GM19395 (cell line): ENCODE measurements around the gene GPR149.
"Not testable (repeated sequence)": the region's sequence is repeated elsewhere in the genome, so short reads cannot be mapped to it uniquely, and the experiment has no call there.

Experiments
- ATAC-seq: cut with Tn5 transposase; IDR thresholded peaks from one replicate; pipeline ENCODE4 v1.9.1; 2021; ENCODE audit warnings: mild to moderate bottlenecking, moderate library complexity; ENCODE audit not compliant: unreplicated experiment

Gene GPR149, protein sequence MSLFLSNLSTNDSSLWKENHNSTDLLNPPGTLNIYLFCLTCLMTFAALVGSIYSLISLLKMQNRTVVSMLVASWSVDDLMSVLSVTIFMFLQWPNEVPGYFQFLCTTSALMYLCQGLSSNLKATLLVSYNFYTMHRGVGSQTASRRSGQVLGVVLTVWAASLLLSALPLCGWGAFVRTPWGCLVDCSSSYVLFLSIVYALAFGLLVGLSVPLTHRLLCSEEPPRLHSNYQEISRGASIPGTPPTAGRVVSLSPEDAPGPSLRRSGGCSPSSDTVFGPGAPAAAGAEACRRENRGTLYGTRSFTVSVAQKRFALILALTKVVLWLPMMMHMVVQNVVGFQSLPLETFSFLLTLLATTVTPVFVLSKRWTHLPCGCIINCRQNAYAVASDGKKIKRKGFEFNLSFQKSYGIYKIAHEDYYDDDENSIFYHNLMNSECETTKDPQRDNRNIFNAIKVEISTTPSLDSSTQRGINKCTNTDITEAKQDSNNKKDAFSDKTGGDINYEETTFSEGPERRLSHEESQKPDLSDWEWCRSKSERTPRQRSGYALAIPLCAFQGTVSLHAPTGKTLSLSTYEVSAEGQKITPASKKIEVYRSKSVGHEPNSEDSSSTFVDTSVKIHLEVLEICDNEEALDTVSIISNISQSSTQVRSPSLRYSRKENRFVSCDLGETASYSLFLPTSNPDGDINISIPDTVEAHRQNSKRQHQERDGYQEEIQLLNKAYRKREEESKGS

DNA sequence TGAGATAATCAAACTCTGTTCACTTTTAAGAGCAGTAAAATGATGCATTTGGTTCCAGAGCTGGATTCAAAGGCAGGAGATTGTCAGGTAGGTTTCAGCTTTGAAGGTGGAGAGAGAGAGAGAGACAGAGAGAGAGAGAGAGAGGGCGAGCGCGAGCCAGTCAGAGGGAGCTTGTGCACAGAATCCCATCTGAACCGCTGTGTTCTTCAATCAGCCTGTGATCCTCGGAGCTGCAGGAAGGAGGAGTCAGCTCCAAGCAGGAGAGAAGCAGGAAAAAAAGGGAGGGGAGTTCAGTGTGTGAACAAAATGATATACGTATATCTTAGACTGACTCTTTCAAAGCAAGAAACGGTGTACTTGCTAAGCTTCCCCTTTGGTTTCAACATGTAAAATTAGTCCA, at the start of gene GPR149:
Gene GPR149, minus strand, starts transcription at position 177 of the 400 bp plus-strand sequence. CDS start 575 bp downstream, outside the sequence.
- no peak for ATAC-seq

DNA sequence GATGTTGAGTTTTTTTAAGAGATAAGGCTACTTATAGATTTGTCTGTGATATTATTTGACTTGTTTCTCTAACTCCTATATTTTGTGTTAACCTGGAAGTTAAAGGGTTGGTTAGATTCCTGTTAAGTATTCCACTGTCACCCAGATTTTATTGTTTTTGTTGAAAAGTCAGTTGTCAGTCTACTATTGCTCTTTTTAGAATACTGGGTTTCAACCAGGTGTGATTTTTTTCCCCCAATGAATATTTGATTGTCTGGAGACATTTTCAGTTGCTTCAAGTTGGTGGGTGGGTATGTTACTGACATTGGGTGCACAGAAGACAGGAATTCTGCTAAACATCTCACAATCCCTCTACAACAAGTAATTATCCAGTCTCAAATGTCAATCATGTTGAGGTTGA, 43.8 kb upstream of the GPR149 start:
- ATAC-seq = no peak

DNA sequence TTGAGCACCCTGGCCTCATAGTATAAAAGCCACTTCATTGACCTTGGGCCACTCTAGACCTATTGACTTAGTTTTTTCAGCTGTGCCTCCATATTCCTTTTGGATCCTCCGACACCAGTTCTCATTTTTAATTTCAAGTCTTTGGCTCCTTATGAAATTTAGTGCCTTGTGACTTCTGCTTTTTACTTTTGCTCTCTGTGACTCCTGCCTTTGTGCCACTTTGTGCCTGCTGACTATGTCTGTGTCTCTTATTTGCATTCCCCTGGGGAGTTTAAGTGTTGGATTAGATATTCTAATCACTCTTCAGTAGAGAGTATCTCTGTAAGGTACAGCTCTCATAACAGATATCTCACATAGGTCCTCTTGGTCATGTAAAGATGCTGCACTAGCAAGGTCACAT, 39.6 kb upstream of the GPR149 start:
- no peak for ATAC-seq

DNA sequence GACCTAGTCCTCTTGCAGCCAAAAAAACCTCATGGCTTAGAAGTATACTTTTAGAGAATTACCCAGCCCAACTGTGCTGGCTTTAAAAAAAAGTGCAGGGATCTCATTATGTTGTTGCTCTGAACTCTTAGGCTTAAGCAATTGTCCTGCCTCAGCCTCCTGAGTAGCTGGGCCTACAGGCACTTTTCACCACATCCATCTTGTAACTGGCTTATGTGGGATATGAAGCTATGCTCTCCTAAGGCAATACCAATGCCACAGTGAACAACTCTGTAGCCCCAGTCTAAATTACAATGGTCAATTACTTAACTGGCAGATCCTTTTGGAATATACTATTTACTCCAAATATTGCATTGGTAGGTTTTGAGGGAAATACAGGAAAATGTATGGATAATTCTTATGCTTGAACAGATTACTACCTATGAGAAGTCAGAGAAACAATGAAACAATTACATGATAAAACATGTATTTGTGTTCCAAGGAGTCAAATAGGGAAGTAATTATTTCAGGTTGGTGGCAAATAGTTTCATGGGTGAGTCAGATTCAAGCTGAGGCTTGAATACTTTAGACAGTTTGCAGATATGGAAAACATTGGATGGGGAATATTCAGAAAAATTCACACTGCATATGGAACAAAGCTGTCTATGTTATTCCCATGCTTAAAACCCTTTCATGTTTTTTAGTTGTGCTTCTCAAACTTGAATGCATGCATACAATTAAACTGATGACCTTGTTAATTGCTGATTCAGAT, 34.6 kb upstream of the GPR149 start:
- ATAC-seq = no peak

DNA sequence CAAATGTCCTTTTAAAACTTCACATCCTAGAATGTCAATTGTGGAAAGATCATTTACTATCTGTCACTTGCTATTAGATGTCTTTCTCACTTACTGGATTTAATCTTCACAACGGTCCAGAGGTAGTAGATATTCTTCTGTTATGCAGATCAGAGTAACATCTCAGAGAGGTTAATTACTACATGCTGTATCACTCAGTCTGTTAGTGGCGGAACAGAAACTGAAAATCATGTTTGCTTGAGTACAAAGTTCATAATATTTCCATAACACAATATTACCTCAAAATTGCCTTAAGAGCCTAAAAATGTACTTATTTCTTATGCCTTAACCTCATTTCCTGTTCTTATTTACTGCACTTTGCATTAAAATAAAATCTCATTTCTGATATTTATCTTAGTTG, 28.6 kb upstream of the GPR149 start:
- no peak for ATAC-seq

DNA sequence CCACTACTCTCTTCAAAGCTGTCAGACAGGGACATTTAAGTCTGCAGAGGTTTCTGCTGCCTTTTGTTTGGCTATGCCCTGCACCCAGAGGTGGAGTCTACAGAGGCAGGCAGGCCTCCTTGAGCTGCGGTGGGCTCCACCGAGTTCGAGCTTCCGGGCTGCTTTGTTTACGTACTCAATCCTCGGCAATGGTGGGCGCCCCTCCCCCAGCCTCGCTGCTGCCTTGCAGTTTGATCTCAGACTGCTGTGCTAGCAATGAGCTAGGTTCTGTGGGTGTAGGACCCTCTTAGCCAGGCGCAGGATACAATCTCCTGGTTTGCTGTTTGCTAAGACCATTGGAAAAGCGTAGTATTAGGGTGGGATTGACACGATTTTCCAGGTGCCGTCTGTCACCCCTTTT, 9.1 kb upstream of the GPR149 start:
- ATAC-seq = not testable (repeated sequence)

DNA sequence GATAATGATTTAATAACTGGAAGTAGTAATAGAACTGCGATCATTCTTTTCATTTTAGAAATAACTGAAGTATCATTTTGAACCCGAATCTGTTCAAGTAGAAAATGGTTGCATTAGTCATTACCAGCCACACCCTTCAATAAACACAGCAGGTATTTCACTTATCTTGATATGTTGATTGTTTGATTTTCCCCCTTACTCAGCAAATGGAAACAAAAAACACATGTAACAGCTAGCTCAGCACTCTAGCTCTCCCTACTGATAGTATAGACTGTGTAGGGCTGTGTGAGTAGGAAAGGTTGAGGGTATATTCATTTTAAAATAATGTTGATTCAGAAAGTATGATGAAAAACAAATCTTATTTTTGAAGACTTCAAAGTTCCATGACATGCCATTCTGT, 1.1 kb upstream of the GPR149 start:
- no peak for ATAC-seq

DNA sequence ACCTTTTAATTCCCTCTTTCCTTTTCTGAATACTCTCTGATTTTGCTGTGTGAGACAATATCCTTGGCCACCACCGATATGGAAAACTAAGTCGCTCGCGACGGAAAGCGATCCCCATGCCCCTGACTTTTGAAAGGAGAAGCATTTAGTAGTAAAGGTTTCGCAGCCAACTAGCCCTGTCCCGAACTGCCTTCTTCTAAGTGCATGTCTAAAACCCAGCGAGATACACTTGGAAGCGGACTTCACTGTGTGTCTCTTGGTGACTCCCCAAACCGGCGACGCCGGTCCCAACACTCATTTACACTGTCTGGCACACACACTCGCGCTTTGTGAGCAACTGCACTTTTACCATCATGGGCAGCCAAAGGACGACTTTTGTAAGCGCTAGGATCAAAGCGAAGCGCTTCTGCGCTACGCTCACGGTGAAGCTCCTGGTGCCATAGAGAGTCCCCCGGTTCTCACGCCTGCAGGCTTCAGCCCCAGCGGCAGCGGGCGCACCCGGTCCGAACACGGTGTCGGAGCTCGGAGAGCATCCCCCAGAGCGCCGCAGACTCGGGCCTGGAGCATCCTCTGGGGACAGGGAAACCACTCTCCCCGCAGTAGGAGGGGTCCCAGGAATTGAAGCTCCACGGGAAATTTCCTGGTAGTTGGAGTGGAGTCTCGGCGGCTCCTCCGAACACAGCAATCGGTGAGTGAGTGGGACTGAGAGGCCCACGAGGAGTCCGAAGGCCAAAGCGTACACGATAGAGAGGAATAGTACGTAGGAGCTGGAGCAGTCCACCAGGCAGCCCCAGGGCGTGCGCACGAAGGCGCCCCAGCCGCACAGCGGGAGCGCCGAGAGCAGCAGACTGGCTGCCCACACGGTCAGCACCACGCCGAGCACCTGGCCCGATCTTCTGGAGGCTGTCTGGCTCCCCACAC, 1.4 kb downstream of the GPR149 start:
- ATAC-seq = no peak

DNA sequence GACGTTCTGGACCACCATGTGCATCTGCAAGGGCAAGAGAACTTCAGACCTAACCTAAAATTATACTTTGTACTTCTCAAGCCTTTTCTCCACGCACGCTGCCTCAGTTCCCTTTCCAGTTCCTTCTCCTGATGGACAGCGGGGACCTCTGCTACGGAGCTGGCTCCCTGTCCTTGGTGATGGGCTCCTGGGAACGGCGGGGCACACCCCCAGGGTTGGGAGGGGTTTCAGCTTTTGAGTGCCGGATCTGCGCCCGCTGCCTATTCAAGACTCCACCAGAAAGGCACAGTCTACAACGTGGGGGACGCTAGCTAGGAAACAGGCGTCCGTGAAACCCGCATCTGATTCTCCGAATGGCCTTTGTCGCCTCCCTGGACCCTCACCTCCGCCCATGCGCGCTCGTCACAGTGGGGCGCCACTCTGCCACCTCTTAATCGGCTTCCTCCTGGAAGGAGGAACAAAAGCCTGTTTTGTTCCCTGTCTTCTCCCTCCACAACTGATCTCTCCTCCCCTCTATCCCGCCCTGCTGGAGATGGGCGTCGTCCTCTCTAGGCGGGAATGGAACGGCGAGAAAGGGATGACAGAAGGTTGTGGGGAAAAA, 2.2 kb downstream of the GPR149 start:
- no peak for ATAC-seq

DNA sequence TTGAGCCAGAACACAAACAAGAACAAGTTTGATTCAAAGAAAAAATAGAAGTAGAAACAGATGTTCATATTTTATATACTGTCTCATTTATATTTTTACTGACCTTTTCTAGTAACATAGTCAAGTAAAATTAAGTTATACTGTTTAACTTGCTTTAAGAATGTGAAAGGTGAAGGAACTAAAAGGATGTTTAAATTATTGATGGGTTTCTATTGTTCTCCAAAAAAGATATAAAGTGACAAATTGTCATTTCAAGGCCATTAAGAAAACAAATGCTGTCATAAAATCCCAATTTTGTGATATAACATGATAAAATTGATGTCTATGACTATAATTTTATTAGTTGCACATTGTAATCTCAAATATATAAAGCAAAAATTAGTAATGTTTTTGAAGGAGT, 7.3 kb downstream of the GPR149 start:
- ATAC-seq = no peak

DNA sequence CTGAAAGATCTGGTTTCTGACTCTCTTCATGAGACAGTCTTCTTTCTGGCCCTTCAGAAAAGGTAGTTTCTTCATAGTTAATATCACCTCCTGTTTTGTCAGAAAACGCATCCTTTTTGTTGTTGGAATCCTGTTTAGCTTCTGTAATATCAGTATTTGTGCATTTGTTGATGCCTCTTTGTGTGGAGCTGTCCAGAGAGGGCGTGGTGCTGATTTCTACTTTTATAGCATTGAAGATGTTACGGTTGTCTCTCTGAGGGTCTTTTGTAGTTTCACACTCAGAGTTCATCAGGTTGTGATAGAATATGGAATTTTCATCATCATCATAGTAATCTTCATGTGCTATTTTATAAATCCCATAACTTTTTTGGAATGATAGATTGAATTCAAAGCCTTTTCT, 8.9 kb downstream of the GPR149 start:
- no peak for ATAC-seq

DNA sequence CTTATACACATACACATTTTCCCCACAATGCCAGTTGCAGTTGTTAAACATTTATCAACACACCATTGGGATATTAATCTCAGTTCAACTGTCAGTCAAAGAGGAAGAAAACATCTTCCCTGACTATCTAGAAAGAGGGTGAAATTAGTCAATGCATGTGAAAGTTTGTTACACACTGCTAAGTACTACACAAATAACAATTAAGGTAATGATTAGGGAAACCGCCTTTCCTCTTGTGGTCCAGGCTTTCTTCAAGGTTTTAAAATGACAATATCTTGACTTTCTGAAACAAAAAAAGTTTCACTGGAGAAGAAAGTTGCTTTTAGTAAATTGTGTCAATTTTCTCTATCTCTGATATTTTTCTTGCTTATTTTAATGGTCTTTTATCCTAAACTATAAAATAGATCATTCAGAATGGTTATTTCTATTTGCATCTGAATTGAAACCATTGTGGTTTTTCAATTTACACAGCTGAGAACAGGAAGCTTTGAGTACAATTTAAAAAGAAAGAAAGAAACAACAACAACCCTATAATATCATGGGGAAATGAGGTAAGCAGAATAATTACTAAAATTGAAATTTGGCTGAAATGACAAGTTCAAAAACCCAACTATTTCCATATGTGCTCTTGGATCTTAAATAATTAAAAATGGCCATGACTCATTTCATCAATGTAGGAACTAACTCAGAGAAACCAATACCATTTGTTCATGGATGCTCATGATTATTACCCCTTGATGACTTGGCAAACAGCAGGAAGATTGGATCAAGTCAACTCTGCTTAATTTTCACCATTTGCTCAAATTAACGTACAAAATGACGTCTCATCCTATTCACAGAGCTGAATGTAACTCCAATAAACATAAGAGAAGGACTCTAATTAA, 31.7 kb downstream of the GPR149 start:
- peak; percentile 99 for ATAC-seq

DNA sequence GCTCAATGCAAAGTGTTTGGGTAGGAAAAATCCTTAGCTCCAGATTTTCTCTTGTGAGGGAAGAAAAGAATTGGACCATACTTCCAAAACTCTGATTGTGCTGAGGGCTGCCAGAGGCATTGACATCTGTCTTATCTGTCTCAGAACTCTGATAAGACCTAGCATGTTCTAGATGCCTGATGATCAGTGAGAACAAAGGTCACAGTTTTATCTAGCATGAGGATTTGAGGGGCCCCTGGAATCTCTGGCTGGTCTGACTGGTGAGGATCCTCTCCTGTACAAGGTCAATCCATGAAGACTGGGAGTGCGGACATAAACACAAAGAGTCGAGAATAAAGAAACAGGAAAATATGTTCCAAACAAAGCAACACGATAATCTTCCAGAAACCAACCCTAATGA, 40.1 kb downstream of the GPR149 start:
- ATAC-seq = no peak

DNA sequence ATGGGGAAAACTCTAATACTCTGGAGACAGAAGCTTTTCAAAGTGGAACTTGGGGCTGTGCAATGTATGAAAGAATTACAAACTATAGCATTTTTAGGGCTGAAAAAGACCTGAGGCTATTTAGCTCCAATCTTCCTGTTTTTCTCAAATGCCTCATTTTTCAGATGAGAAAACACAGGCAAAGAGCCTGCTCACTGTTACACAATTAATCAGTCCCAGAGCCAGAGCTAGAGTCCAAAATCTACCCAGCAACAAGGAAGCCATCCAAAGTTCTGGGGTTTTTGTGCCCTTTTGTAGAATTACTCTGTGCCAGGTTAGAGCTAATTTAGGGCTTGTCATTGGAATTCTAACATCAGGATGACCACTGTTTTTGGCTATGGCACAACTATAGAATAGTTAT, 45.5 kb downstream of the GPR149 start:
- ATAC-seq = no peak

DNA sequence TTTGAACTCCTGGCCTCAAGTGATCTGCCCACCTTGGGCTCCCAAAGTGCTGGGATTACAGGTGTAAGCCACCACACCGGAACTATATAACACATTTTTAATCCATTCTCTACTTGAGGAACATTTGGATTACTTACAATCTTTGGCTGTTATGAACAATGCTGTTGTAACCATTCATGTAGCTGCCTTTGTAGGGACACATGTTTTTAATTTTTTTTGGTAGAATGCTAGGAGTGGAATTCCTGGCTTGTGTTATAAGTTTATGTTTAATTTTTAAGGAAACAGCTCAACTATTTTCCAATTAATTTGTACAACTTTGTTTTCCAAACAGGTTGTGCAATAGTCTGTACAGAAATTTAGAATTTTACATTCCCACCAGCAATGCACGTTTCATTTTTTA, 51.7 kb downstream of the GPR149 start:
- ATAC-seq = no peak

DNA sequence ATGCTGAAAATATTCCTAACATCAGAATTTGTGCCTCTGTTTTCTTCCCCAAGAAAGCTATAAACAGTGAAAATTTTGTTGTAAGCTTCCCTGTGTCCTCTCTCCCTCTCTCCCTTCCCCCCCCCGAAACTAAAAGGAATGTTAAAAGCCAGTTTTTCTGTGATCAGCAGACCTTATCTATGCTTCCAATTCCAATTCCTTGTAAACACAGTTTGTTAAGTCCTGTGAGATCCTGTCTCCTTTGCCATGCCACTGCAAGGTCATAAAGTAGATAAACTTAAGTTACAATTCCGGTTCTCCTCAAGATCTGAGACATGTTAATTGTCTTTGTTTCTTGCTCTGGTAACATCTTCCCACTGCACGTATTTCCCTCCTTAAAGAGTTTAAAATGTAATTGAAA, 62.8 kb downstream of the GPR149 start:
- no peak for ATAC-seq

DNA sequence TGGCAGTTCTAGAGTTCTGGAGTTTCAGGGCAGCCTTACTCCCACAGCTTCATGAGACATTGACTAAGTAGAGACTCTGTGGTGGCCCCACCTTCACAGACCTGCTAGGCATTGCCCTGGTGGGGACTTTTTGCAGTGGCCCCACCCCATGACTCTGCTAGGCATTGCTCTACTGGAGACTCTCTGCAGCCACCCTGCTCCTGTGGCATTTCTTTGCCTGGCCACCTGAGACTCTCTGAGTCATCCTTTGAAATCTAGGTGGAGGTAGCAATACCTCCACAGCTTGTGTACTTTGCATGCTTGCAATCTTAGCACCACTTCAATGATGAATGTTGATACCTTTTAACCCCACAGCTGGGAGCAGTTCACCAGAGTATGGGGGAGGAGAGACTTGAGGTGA, 65.1 kb downstream of the GPR149 start:
- ATAC-seq = no peak

DNA sequence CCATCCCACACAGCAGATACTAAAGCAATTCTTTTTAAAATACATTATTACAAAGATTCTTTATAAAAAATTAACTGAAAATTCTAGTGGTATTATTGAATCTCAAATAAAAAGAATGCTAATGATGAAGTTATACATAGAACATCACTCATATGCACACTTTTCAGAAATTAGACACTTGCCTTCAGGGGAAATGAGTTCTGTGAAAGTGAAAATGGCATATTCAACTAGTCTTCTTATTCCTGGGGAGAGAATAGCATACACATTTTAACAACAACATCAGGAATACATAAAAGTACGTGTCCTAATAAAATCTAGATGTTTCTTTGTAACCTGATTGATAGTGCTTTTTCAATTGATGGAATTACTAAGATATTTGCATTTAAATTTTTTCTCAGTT, 68.9 kb downstream of the GPR149 start:
- ATAC-seq = no peak

DNA sequence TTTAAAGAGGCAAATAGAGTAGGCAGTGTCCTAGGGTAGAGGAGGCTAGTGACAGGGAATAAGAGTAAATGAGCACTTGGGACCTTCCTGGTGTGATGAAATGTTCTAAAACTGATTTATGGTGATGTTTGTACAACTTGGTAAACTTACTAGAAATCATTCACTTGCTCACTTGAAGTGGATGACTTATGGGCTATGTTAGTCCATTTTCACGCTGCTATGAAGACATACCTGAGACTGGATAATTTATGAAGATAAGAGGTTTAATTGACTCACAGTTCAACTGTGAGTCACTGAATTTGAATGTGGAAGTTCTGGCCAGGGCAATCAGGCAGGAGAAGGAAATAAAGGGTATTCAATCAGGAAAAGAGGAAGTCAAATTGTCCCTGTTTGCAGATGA, 74.0 kb downstream of the GPR149 start:
- ATAC-seq = no peak
